Stomach (tissue), 4 donors: ENCODE data around the gene SYT8.

ENCODE experiments used
- CTCF ChIP-seq, 7 experiments: fragments of 450-650 bp in 4 of 7; fragments of 200-600 bp in 3 of 7; sonication (generic) in 3 of 7; IDR thresholded peaks; one replicate each; pipeline ENCODE4 v1.5.1; 2016 to 2019; ENCODE audit warnings: antibody characterized with exemption in 7 of 7, control low read depth in 2 of 7, mild to moderate bottlenecking in 1 of 7
- POLR2A ChIP-seq, 4 donors: fragments of 450-650 bp; IDR thresholded peaks; one replicate each; pipeline ENCODE4 v1.6.1; 2016; ENCODE audit warnings: antibody characterized with exemption in 4 of 4, control low read depth in 2 of 4, mild to moderate bottlenecking in 1 of 4, moderate library complexity in 1 of 4
- POLR2AphosphoS5 ChIP-seq, 3 donors: sonication (generic); formaldehyde crosslinking; IDR thresholded peaks; one replicate each; pipeline ENCODE4 v1.6.1; 2016; ENCODE audit warnings: antibody characterized with exemption in 3 of 3

GRCh38 chr11:1825785-1826451, 8.9 kb upstream of the SYT8 start:
- TF ChIP-seq CTCF (IDR thresholded peaks at IDR 0.05) (no peak), POLR2A (IDR thresholded peaks at IDR 0.05) (no peak), POLR2AphosphoS5 (IDR thresholded peaks at IDR 0.05) (no peak)
